SK-N-MC (cell line): ENCODE data around the gene OR8D4.
"Not testable (repeated sequence)": the region's sequence is repeated elsewhere in the genome, so short reads cannot be mapped to it uniquely, and the experiment has no call there.

Experiments used
- DNase-seq: peaks from one replicate; pipeline ENCODE4 v3.0.0-alpha.2; 2011; ENCODE audit warnings: low read depth, low spot score
- H3K27ac ChIP-seq: fragments of 200-600 bp; sonication (generic); 2 replicates; pipeline ENCODE4 v1.5.1; 2016; ENCODE audit warnings: mixed run types
- H3K36me3 ChIP-seq: fragments of 200-600 bp; sonication (generic); 2 replicates; pipeline ENCODE4 v1.6.1; 2017; ENCODE audit warnings: antibody characterized with exemption, low read length, mixed read lengths; ENCODE audit not compliant: insufficient read depth
- H3K4me3 ChIP-seq: fragments of 200-600 bp; sonication (generic); 2 replicates; pipeline ENCODE4 v1.5.1; 2016
- H3K9ac ChIP-seq: fragments of 200-600 bp; sonication (generic); 2 replicates; pipeline ENCODE4 v1.8.0; 2017; ENCODE audit warnings: mixed run types, mixed read lengths; ENCODE audit not compliant: insufficient read length
- H3K9me3 ChIP-seq: fragments of 200-600 bp; sonication (generic); 2 replicates; pipeline ENCODE4 v1.6.1; 2017; ENCODE audit warnings: low read depth, mild to moderate bottlenecking, antibody characterized with exemption, low read length, moderate library complexity, mixed read lengths
- EZH2 ChIP-seq: fragments of 200-600 bp; sonication (generic); IDR thresholded peaks from one replicate; pipeline ENCODE4 v1.6.1; 2017; ENCODE audit warnings: antibody characterized with exemption
- FOXP2 ChIP-seq: optimal IDR thresholded peaks from 2 replicates; pipeline ENCODE3; 2011; ENCODE audit warnings: mild to moderate bottlenecking, moderate library complexity; ENCODE audit not compliant: insufficient read depth; ENCODE audit errors: extremely low read length, control extremely low read depth
- POLR2AphosphoS5 ChIP-seq: IDR thresholded peaks from 2 replicates; pipeline ENCODE4 v1.6.1; 2012; ENCODE audit warnings: mild to moderate bottlenecking, low read depth, low read length, borderline replicate concordance

The OR8D4 gene

GRCh38 chr11:123901867-123902266 lies at the start of gene OR8D4:
TSS of gene OR8D4 (plus strand) at chr11:123902167. CDS start at chr11:123906432, 4,265 bp downstream.
- DNase-seq: no peak
- Histone ChIP-seq H3K4me3 (no peak within 1 kb of the TSS), H3K9ac (no peak within 1 kb of the TSS)

GRCh38 chr11:123852321-123852720 lies 49.6 kb upstream of the OR8D4 start:
- no peak for TF ChIP-seq POLR2AphosphoS5
- no peak for TF ChIP-seq FOXP2
- no peak for TF ChIP-seq EZH2
- Histone ChIP-seq H3K4me3 (no peak overlapping the region), H3K9me3 (no peaks in the 10 kb centered on the region), H3K36me3 (no peaks in the 10 kb centered on the region), H3K9ac (no peak overlapping the region), H3K27ac (no peak overlapping the region)
- no peak for DNase-seq

More at GRCh38 chr11:123901867-123902266, at the start of gene OR8D4:
- no peaks in the 10 kb centered on the region for H3K9me3 ChIP-seq
- H3K27ac ChIP-seq: no peak within 1 kb of the TSS
- H3K36me3 ChIP-seq: no peaks in the 10 kb centered on the region
- no peak for TF ChIP-seq POLR2AphosphoS5
- no peak for TF ChIP-seq EZH2
- TF ChIP-seq FOXP2: no peak

GRCh38 chr11:123853038-123853437 lies 48.9 kb upstream of the OR8D4 start:
- no peak overlapping the region for H3K27ac ChIP-seq
- no peaks in the 10 kb centered on the region for H3K9me3 ChIP-seq
- TF ChIP-seq POLR2AphosphoS5 (no peak), EZH2 (no peak), FOXP2 (no peak)
- DNase-seq: no peak
- H3K4me3 ChIP-seq: no peak overlapping the region
- no peaks in the 10 kb centered on the region for H3K36me3 ChIP-seq
- H3K9ac ChIP-seq: no peak overlapping the region

GRCh38 chr11:123856444-123856843 lies 45.5 kb upstream of the OR8D4 start:
- no peak for TF ChIP-seq EZH2
- TF ChIP-seq FOXP2: no peak
- H3K27ac ChIP-seq: no peak overlapping the region
- H3K9me3 ChIP-seq: no peaks in the 10 kb centered on the region
- no peak for DNase-seq
- H3K36me3 ChIP-seq: no peaks in the 10 kb centered on the region
- no peak overlapping the region for H3K4me3 ChIP-seq
- H3K9ac ChIP-seq: no peak overlapping the region

GRCh38 chr11:123859731-123860130 lies 42.2 kb upstream of the OR8D4 start:
- no peak overlapping the region for H3K4me3 ChIP-seq
- no peaks in the 10 kb centered on the region for H3K36me3 ChIP-seq
- no peak for TF ChIP-seq EZH2
- H3K9me3 ChIP-seq: no peaks in the 10 kb centered on the region
- H3K27ac ChIP-seq: no peak overlapping the region
- no peak overlapping the region for H3K9ac ChIP-seq
- DNase-seq: no peak

GRCh38 chr11:123865293-123865692 lies 36.7 kb upstream of the OR8D4 start:
- DNase-seq, H3K9ac ChIP-seq, H3K27ac ChIP-seq, H3K9me3 ChIP-seq, H3K36me3 ChIP-seq, H3K4me3 ChIP-seq: not testable (repeated sequence)

- H3K4me3 ChIP-seq, H3K36me3 ChIP-seq, H3K9ac ChIP-seq, H3K9me3 ChIP-seq, DNase-seq, H3K27ac ChIP-seq: not testable (repeated sequence)
These were observed 34.2 kb upstream of the OR8D4 start for GRCh38 chr11:123867795-123868194.

GRCh38 chr11:123880912-123881311 lies 21.1 kb upstream of the OR8D4 start:
- Histone ChIP-seq H3K9me3 (no peaks in the 10 kb centered on the region), H3K36me3 (no peaks in the 10 kb centered on the region), H3K4me3 (no peak overlapping the region), H3K27ac (no peak overlapping the region), H3K9ac (no peak overlapping the region)
- DNase-seq: no peak
- TF ChIP-seq POLR2AphosphoS5: no peak
- no peak for TF ChIP-seq EZH2
- TF ChIP-seq FOXP2: no peak

- no peak for DNase-seq
- no peaks in the 10 kb centered on the region for H3K36me3 ChIP-seq
- H3K4me3 ChIP-seq: no peak within 1 kb of the TSS
- H3K9me3 ChIP-seq: no peaks in the 10 kb centered on the region
- no peak within 1 kb of the TSS for H3K9ac ChIP-seq
- no peak within 1 kb of the TSS for H3K27ac ChIP-seq
- TF ChIP-seq FOXP2: no peak
- TF ChIP-seq EZH2: no peak
- no peak for TF ChIP-seq POLR2AphosphoS5
These were observed 16.4 kb upstream of the OR8D4 start, which contains the start of gene TMEM225 for GRCh38 chr11:123885570-123885969. TSS of gene TMEM225 (minus strand) at chr11:123885670. CDS start at chr11:123885425, 245 bp downstream.

GRCh38 chr11:123892031-123892430 lies 9.9 kb upstream of the OR8D4 start:
- no peak overlapping the region for H3K4me3 ChIP-seq
- TF ChIP-seq EZH2: no peak
- no peak for TF ChIP-seq FOXP2
- TF ChIP-seq POLR2AphosphoS5: no peak
- H3K27ac ChIP-seq: no peak overlapping the region
- H3K36me3 ChIP-seq: no peaks in the 10 kb centered on the region
- no peaks in the 10 kb centered on the region for H3K9me3 ChIP-seq
- no peak for DNase-seq
- no peak overlapping the region for H3K9ac ChIP-seq
